HG02981 (cell line): ENCODE results near the gene LTBP2.

Experiments used
- ATAC-seq: cut with Tn5 transposase; IDR thresholded peaks from one replicate; pipeline ENCODE4 v1.9.1; 2021; ENCODE audit warnings: mild to moderate bottlenecking, moderate library complexity; ENCODE audit not compliant: unreplicated experiment

The LTBP2 gene

GRCh38 chr14:74532246-74532645 is 79.8 kb downstream of the LTBP2 start:
- no peak for ATAC-seq

GRCh38 chr14:74531467-74531866 is 80.6 kb downstream of the LTBP2 start:
- ATAC-seq = no peak

- no peak for ATAC-seq
These were observed 81.0 kb downstream of the LTBP2 start for GRCh38 chr14:74531006-74531405.

GRCh38 chr14:74528886-74529285 is 83.2 kb downstream of the LTBP2 start:
- ATAC-seq = no peak

GRCh38 chr14:74528406-74528805 is 83.6 kb downstream of the LTBP2 start:
- ATAC-seq = no peak

GRCh38 chr14:74527736-74528280 is 84.2 kb downstream of the LTBP2 start:
- no peak for ATAC-seq

GRCh38 chr14:74526854-74527585 is 85.0 kb downstream of the LTBP2 start:
- ATAC-seq = no peak

- no peak for ATAC-seq
These were observed 86.6 kb downstream of the LTBP2 start for GRCh38 chr14:74525361-74525851.

- no peak for ATAC-seq
These were observed 87.3 kb downstream of the LTBP2 start for GRCh38 chr14:74524812-74525135.

GRCh38 chr14:74524076-74524811 is 87.8 kb downstream of the LTBP2 start:
- ATAC-seq = no peak

GRCh38 chr14:74522740-74523139 is 89.3 kb downstream of the LTBP2 start:
- ATAC-seq = no peak

- no peak for ATAC-seq
These were observed 90.3 kb downstream of the LTBP2 start for GRCh38 chr14:74521756-74522155.

GRCh38 chr14:74519316-74520074 is 92.5 kb downstream of the LTBP2 start:
- ATAC-seq = no peak

- ATAC-seq = no peak
These were observed 93.8 kb downstream of the LTBP2 start for GRCh38 chr14:74518221-74518620.

- no peak for ATAC-seq
These were observed 94.3 kb downstream of the LTBP2 start for GRCh38 chr14:74517731-74518130.

- ATAC-seq = no peak
These were observed 95.4 kb downstream of the LTBP2 start for GRCh38 chr14:74516451-74517160.

- ATAC-seq = no peak
These were observed 96.1 kb downstream of the LTBP2 start for GRCh38 chr14:74515891-74516412.

GRCh38 chr14:74514471-74514941 is 97.5 kb downstream of the LTBP2 start:
- ATAC-seq = no peak

GRCh38 chr14:74511966-74512830 is 99.8 kb downstream of the LTBP2 start:
- ATAC-seq = no peak
